Effector memory CD8-positive, alpha-beta T cell (primary cell): ENCODE data around the gene ACSM5.
"Not testable (repeated sequence)": the region's sequence is repeated elsewhere in the genome, so short reads cannot be mapped to it uniquely, and the experiment has no call there.

Experiments
- ATAC-seq: fragments of 150-1000 bp; cut with Tn5 transposase; replicated peaks from 2 replicates; pipeline ENCODE4 v1.10.0; 2021; ENCODE audit warnings: mild to moderate bottlenecking, moderate library complexity
- DNase-seq, 3 experiments: peaks; one replicate each; pipeline ENCODE4 v3.0.0; 2021
- H3K27ac Mint-ChIP-seq, 2 donors: one replicate each; pipeline ENCODE4 v1.8.0; 2022; ENCODE audit warnings: mild to moderate bottlenecking in 2 of 2, mixed read lengths in 2 of 2, moderate library complexity in 2 of 2
- H3K27me3 Mint-ChIP-seq, 2 donors: one replicate each; pipeline ENCODE4 v1.8.0; 2022; ENCODE audit warnings: mixed read lengths in 2 of 2
- H3K36me3 Mint-ChIP-seq: one replicate; pipeline ENCODE4 v1.8.0; 2022; ENCODE audit warnings: mild to moderate bottlenecking, moderate library complexity, mixed read lengths; ENCODE audit not compliant: insufficient read depth
- H3K4me1 Mint-ChIP-seq, 2 donors: one replicate each; pipeline ENCODE4 v1.8.0; 2022; ENCODE audit warnings: low read depth in 2 of 2, mixed read lengths in 2 of 2
- H3K4me3 Mint-ChIP-seq, 2 donors: one replicate each; pipeline ENCODE4 v1.8.0; 2022; ENCODE audit warnings: mild to moderate bottlenecking in 2 of 2, mixed read lengths in 2 of 2, moderate library complexity in 2 of 2
- H3K9me3 Mint-ChIP-seq, 2 donors: one replicate each; pipeline ENCODE4 v1.8.0; 2022; ENCODE audit warnings: mixed read lengths in 2 of 2

ACSM5 gene

GRCh38 chr16:20446652-20447393, 37.5 kb downstream of the ACSM5 start:
- H3K4me1 Mint-ChIP-seq, H3K36me3 Mint-ChIP-seq, H3K27ac Mint-ChIP-seq, H3K27me3 Mint-ChIP-seq, DNase-seq, ATAC-seq, H3K4me3 Mint-ChIP-seq, H3K9me3 Mint-ChIP-seq: not testable (repeated sequence)

GRCh38 chr16:20451364-20451763, 42.0 kb downstream of the ACSM5 start, which contains the start of gene ACSM2A:
Gene ACSM2A, plus strand, starts transcription at chr16:20451521. Its CDS starts 8,594 bp downstream, at chr16:20460115.
- ATAC-seq, H3K9me3 Mint-ChIP-seq, H3K27me3 Mint-ChIP-seq, H3K27ac Mint-ChIP-seq, H3K36me3 Mint-ChIP-seq, H3K4me1 Mint-ChIP-seq, DNase-seq, H3K4me3 Mint-ChIP-seq: not testable (repeated sequence)

GRCh38 chr16:20453633-20454032, 44.3 kb downstream of the ACSM5 start:
- not testable (repeated sequence) for H3K36me3 Mint-ChIP-seq, H3K9me3 Mint-ChIP-seq, H3K4me3 Mint-ChIP-seq

GRCh38 chr16:20459227-20459626, 49.9 kb downstream of the ACSM5 start:
- H3K36me3 Mint-ChIP-seq, ATAC-seq, H3K27ac Mint-ChIP-seq, H3K27me3 Mint-ChIP-seq, H3K4me3 Mint-ChIP-seq, H3K9me3 Mint-ChIP-seq, H3K4me1 Mint-ChIP-seq, DNase-seq: not testable (repeated sequence)

More at GRCh38 chr16:20453633-20454032, 44.3 kb downstream of the ACSM5 start:
- not testable (repeated sequence) for ATAC-seq, H3K27me3 Mint-ChIP-seq, DNase-seq, H3K4me1 Mint-ChIP-seq, H3K27ac Mint-ChIP-seq

GRCh38 chr16:20460313-20460712, 51.0 kb downstream of the ACSM5 start:
- not testable (repeated sequence) for H3K9me3 Mint-ChIP-seq, DNase-seq, H3K36me3 Mint-ChIP-seq, H3K27ac Mint-ChIP-seq, H3K4me3 Mint-ChIP-seq, H3K4me1 Mint-ChIP-seq, H3K27me3 Mint-ChIP-seq, ATAC-seq

GRCh38 chr16:20468954-20469353, 59.6 kb downstream of the ACSM5 start:
- ATAC-seq, H3K27me3 Mint-ChIP-seq, H3K27ac Mint-ChIP-seq, H3K4me1 Mint-ChIP-seq, H3K4me3 Mint-ChIP-seq, DNase-seq, H3K9me3 Mint-ChIP-seq, H3K36me3 Mint-ChIP-seq: not testable (repeated sequence)

- H3K27ac Mint-ChIP-seq, H3K4me1 Mint-ChIP-seq, H3K4me3 Mint-ChIP-seq, H3K27me3 Mint-ChIP-seq, H3K36me3 Mint-ChIP-seq, DNase-seq, H3K9me3 Mint-ChIP-seq, ATAC-seq: not testable (repeated sequence)
Measured at GRCh38 chr16:20469930-20470329, 60.6 kb downstream of the ACSM5 start.

GRCh38 chr16:20470732-20471131, 61.4 kb downstream of the ACSM5 start:
- not testable (repeated sequence) for H3K4me1 Mint-ChIP-seq, H3K27me3 Mint-ChIP-seq, H3K27ac Mint-ChIP-seq, H3K36me3 Mint-ChIP-seq, ATAC-seq, H3K9me3 Mint-ChIP-seq, H3K4me3 Mint-ChIP-seq, DNase-seq

- not testable (repeated sequence) for H3K9me3 Mint-ChIP-seq, DNase-seq, H3K36me3 Mint-ChIP-seq, H3K4me3 Mint-ChIP-seq, H3K27ac Mint-ChIP-seq, ATAC-seq, H3K4me1 Mint-ChIP-seq
- H3K27me3 Mint-ChIP-seq, result peaks cover 19 to 21% of the 10 kb centered on the region in 2 donors
Measured at GRCh38 chr16:20477188-20477744, 67.9 kb downstream of the ACSM5 start.

- ATAC-seq, H3K36me3 Mint-ChIP-seq, H3K4me1 Mint-ChIP-seq, H3K9me3 Mint-ChIP-seq, H3K4me3 Mint-ChIP-seq, H3K27ac Mint-ChIP-seq, DNase-seq: not testable (repeated sequence)
- peaks cover 14 to 19% of the 10 kb centered on the region in 2 donors for H3K27me3 Mint-ChIP-seq
Measured at GRCh38 chr16:20483989-20484388, 74.7 kb downstream of the ACSM5 start.

GRCh38 chr16:20484726-20485125, 75.4 kb downstream of the ACSM5 start:
- Mint-ChIP-seq H3K36me3 (no peaks in the 10 kb centered on the region), H3K27ac (no peak overlapping the region), H3K27me3 (peaks cover 7 to 15% of the 10 kb centered on the region in 2 donors), H3K9me3 (peaks cover 0 to 2% of the 10 kb centered on the region in 2 donors), H3K4me1 (no peaks in the 10 kb centered on the region), H3K4me3 (no peak overlapping the region)
- DNase-seq (no peak), ATAC-seq (no peak)

GRCh38 chr16:20485408-20485807, 76.1 kb downstream of the ACSM5 start:
- no peaks in the 10 kb centered on the region for H3K4me1 Mint-ChIP-seq
- peaks cover 0 to 2% of the 10 kb centered on the region in 2 donors for H3K9me3 Mint-ChIP-seq
- no peak overlapping the region for H3K27ac Mint-ChIP-seq
- ATAC-seq, result no peak
- no peak overlapping the region for H3K4me3 Mint-ChIP-seq
- peaks cover under 1 to 8% of the 10 kb centered on the region in 2 donors for H3K27me3 Mint-ChIP-seq
- DNase-seq, result no peak
- H3K36me3 Mint-ChIP-seq, result no peaks in the 10 kb centered on the region
